GM18498 (cell line): ENCODE results near the gene GPR176.
"Not testable (repeated sequence)": the region's sequence is repeated elsewhere in the genome, so short reads cannot be mapped to it uniquely, and the experiment has no call there.

Source experiments
- ATAC-seq: cut with Tn5 transposase; IDR thresholded peaks from one replicate; pipeline ENCODE4 v1.9.1; 2021; ENCODE audit warnings: mild to moderate bottlenecking, moderate library complexity; ENCODE audit not compliant: unreplicated experiment

Gene GPR176

GRCh38 chr15:39893051-39893450, 27.0 kb downstream of the GPR176 start:
- not testable (repeated sequence) for ATAC-seq

DNA sequence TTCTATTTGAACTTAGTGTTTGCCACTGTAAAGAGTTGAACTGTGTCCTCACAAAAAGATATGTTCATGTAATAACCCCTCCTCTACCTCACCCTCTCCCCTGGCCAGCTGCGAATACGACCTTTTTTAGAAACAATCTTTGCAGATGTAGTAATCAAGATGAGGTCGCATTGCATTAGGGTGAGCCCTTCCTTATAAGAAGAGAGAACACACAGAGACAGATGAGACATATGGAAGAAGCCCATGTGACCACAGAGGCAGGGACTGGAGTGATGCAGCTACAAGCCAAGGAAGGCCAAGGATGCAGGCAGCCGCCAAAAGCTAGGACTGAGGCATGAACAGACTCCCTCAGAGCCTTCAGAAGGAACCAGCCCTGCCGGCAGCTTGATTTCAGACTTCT, 27.6 kb downstream of the GPR176 start:
- ATAC-seq, result no peak

GRCh38 chr15:39890621-39891020, 29.4 kb downstream of the GPR176 start:
- no peak for ATAC-seq

GRCh38 chr15:39889601-39890000, 30.5 kb downstream of the GPR176 start:
- ATAC-seq, result no peak

DNA sequence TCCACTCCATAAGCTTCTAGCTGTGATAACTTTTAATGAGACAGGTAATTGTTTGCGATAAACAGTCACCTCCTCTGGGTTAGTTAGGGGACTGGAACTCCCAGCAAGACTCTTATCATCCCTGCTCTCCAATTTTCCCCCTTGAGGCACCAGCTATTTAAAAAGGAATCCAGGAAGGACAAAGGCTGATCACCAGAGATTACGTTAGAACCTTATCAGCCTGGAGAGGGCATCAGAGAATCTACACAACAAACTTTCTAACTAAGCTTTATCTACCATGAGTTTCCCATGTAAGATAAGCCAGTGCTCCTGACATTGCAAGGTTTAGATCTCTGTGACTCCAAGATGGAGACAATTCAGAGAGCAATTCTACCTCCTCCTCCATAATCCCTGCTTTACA, 31.3 kb downstream of the GPR176 start:
- ATAC-seq, result no peak

- no peak for ATAC-seq
Observed at GRCh38 chr15:39888243-39888642, 31.8 kb downstream of the GPR176 start.

DNA sequence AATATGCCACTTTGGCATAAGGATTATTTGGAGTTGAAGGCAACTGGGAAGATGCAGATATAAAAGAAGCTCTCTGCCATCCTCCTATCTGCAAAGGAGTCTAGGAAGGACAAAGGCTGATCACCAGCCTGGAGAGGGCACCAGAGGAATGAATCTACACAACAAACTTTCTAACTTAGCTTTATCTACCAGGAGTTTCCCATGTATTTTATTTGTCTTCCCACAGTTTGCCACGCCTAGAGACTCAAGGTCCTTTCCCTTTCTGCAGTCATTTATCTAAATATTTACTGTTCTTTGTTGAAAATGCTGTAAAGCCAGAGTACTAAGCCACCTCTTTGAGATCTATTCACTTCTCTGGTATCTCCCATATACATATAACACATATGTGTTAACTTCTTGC, 32.2 kb downstream of the GPR176 start:
- no peak for ATAC-seq

DNA sequence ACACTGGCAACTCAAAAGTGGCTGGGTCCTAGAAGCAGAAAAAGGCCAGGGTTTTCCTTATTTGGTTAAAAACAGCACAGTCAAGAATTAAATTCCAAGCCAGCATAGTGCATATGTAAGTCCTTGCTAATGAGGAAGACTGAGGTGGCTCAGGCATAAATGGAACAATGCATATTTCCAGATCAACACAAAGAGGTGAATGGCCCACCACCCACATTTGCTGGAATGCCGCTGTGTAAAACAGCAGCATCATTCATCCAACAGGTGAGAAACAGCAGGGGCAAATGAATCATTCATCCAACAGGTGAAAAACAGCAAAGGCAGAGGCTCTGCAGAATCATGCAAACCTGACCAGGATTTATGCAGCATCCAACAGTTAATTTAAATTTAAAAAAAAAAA, 32.9 kb downstream of the GPR176 start:
- ATAC-seq, result no peak

- no peak for ATAC-seq
Observed at GRCh38 chr15:39886418-39886817, 33.6 kb downstream of the GPR176 start.

GRCh38 chr15:39885099-39885777, 34.8 kb downstream of the GPR176 start:
- ATAC-seq, result no peak

DNA sequence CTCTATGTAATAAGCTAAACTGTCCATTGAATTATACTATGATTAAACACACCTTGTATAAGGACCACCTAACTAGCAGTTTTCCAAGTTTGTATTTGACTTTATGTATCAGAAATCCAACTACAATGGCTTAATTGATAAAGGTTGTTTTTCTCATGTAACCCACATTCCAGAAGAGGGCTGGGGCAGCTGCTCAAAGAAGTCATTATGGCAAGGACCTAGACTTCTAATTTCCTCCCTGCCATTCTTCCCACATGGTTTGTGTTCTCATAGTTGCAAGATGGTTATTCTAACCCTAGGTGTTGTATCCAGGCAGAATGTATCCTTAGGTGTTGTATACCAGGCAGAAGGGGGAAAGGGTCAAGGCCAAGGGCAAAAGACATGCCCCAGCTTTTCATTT, 35.7 kb downstream of the GPR176 start:
- ATAC-seq, result no peak

- no peak for ATAC-seq
Observed at GRCh38 chr15:39882602-39883001, 37.5 kb downstream of the GPR176 start.

DNA sequence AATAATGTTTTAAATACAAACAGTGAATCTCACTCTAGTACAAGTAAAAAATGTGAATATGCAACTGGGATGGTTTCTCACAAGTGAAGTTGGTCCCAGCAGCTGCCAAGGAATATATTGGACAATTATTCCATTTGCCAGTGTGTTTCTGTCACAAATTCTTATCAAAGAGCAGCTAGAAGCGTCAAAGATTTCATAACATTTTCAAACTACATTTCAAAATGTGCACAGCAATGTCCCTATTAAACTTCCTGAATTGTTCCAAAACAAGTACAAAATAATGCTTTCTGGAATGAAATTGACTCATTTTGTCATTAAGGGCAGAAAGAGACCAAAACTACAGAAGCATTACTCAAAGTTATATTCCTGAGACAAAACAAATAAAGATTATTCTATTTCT, 38.3 kb downstream of the GPR176 start:
- ATAC-seq, result no peak

DNA sequence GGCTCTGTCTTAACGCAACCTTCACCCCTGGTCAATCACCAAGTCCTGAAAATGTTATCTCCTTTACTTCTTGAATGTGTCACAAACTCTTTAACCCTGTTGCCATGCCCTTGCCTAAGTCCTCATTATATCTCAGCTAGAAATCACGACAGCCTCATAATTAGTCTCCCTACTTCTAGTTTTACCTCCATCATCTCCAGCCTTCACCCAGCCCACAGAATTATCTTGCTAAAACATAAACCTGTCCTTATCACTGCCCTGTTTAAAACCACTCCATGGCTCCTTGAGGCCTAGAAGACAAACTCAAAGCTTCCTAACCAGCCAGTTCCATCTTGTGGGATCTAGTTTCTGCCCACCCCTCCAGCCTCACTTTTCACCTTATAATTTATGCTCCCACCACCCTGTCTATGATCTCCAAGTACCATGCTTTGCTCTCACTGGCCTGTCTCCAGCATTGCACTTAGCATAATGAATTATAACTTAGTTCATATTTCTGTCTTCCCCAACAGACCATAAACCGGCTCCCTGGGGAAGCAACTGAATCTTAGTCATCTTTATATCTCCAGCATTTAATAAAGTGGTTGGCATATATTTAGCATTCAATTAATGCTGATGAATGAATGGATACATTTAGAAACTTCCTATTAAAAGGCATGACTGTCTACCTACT, 39.2 kb downstream of the GPR176 start:
- no peak for ATAC-seq

DNA sequence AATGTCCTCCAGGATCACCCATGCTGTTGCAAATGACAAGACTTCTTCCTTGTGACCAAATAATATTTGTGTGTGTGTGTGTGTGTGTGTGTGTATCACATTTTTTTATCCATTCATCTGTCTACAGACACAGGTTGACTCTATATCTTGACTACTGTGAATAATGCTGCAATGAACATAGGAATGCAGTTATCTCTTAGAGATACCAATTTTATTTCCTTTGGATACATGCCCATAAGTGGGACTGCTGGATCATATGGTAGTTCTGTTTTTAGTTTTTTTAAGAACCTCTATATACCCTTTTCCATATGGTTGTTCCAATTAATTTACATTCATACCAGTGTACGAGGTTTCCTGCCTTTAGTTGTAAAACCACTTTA, 41.7 kb downstream of the GPR176 start:
- no peak for ATAC-seq

GRCh38 chr15:39874890-39875549, 45.0 kb downstream of the GPR176 start:
- ATAC-seq, result no peak

- no peak for ATAC-seq
Observed at GRCh38 chr15:39873978-39874377, 46.1 kb downstream of the GPR176 start.

DNA sequence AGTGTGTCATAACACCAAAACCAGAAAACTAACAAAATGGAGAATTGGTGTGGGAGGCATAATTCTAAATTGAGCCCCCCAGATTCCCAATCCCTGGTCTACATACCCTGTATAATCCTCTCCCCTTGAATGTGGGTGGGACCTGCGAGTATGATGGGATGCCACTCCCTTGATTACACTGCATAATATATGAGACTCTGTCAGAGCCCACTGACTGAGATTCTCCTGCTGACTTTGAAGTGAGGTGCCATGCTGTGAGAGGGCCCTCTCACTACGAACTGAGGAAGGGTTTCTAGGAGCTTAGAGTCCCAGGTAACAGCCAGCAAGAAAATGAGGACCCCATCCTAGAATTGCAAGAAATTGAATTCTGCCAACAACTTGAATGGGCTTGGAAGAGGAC, 49.5 kb downstream of the GPR176 start:
- no peak for ATAC-seq

DNA sequence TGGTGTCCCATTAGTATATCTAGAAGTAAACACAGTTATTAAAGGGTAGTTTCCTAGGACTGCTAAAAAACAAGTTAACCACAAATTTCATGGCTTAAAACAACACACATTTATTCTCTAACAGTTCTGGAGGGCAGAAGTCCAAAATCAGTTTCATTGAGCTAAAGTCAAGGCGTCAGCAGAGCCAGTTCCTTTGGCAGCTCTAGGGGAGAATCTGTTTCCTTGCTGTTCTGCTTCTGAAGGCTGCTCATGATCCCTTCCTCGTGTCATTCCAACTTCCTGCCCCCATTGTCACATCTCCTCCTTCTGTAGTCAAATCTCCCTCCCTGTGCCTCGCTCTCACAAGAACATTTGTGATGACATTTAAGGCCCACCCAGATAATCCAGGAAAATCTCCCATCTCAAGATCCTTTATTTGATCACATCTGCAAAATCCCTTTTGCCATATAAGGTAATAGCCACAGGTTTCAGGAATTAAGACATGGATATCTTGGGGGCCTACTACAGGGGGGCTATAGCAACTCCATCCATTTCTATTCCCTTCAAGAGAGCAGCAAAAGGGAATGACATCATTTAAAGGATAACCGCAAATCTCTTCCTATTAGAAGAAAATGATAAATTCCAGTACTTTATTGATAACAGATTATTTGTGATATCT, 50.1 kb downstream of the GPR176 start:
- no peak for ATAC-seq

- ATAC-seq, result no peak
Observed at GRCh38 chr15:39869254-39869653, 50.8 kb downstream of the GPR176 start.

DNA sequence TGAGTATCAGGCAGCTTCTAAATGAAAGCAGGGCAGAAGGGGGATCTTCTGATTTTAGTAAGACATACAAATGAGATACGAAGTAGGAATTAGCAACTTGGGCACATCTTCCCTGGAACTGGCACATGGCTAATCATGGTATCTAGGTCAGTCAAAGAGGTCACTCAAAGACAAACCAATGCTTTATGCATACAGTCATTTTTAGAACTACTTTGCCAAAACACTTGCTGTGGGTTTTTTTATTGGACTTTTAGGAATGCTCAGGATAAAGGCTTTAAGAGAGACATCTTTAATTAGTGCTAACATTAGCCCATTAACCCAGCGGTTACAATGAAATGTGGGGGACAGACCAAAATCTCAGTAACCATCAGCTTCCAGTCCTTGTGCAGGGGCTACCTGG, 51.7 kb downstream of the GPR176 start:
- ATAC-seq, result no peak

GRCh38 chr15:39864116-39864515, 56.0 kb downstream of the GPR176 start:
- ATAC-seq, result no peak
